HepG2 (cell line): Measurements from ENCODE around the gene ADAMTSL4. TPM values are rescaled to one million over a fixed set of nuclear protein-coding genes. Genes with fewer than 3 reads are reported as not detected.

Source experiments
- AGO2 ChIP-seq: fragments of 200-400 bp; formaldehyde crosslinking; optimal IDR thresholded peaks from 2 replicates; pipeline ENCODE3; 2017; ENCODE audit warnings: mild to moderate bottlenecking, low read depth, low read length, moderate library complexity
- ATF7 ChIP-seq, 2 experiments: fragments of 450-650 bp in 1 of 2; sonication (generic) in 1 of 2; formaldehyde crosslinking in 1 of 2; IDR thresholded peaks; 2 replicates each; pipeline versions ENCODE4 v1.4.0 to v1.6.1; 2016 to 2020; ENCODE audit warnings: antibody characterized with exemption in 1 of 2, mild to moderate bottlenecking in 1 of 2, missing genetic modification reagents in 1 of 2
- CREB1 ChIP-seq, 2 experiments: fragments of 450-650 bp in 1 of 2; IDR thresholded peaks; 2 replicates each; pipeline ENCODE4 v1.6.1; 2016 to 2017; ENCODE audit warnings: control low read depth in 1 of 2, mild to moderate bottlenecking in 1 of 2, missing compliant biosample characterization in 1 of 2, missing genetic modification characterization in 1 of 2
- HDAC1 ChIP-seq: sonication (generic); formaldehyde crosslinking; IDR thresholded peaks from 2 replicates; pipeline ENCODE4 v1.5.1; 2020; ENCODE audit warnings: mild to moderate bottlenecking, missing genetic modification reagents
- HNF4A ChIP-seq: sonication (generic); formaldehyde crosslinking; IDR thresholded peaks from 2 replicates; pipeline ENCODE4 v1.4.0; 2020; ENCODE audit warnings: missing genetic modification reagents
- KDM1A ChIP-seq: IDR thresholded peaks from 2 replicates; pipeline ENCODE4 v1.6.1; 2016; ENCODE audit warnings: missing compliant biosample characterization
- KLF11 ChIP-seq: IDR thresholded peaks from 2 replicates; pipeline ENCODE4 v1.6.1; 2016; ENCODE audit warnings: missing compliant biosample characterization
- SRSF1 ChIP-seq: fragments of 200-400 bp; formaldehyde crosslinking; optimal IDR thresholded peaks from 2 replicates; pipeline ENCODE3; 2017; ENCODE audit warnings: mild to moderate bottlenecking, low read depth, low read length, moderate library complexity
- SRSF4 ChIP-seq: fragments of 200-400 bp; formaldehyde crosslinking; IDR thresholded peaks from one replicate; pipeline ENCODE4 v1.6.1; 2018; ENCODE audit warnings: mild to moderate bottlenecking, low read depth, low read length, moderate library complexity; ENCODE audit not compliant: poor library complexity, severe bottlenecking
- STAT5B ChIP-seq: sonication (generic); formaldehyde crosslinking; IDR thresholded peaks from 2 replicates; pipeline ENCODE4 v1.4.0; 2020; ENCODE audit warnings: missing genetic modification reagents
- ZNF460 ChIP-seq: sonication (generic); formaldehyde crosslinking; IDR thresholded peaks from 2 replicates; pipeline ENCODE4 v1.5.1; 2020; ENCODE audit warnings: missing genetic modification reagents, mild to moderate bottlenecking, borderline replicate concordance
- ZNF607 ChIP-seq: sonication (generic); formaldehyde crosslinking; IDR thresholded peaks from 2 replicates; pipeline ENCODE4 v1.5.1; 2020; ENCODE audit warnings: missing genetic modification reagents, mild to moderate bottlenecking, borderline replicate concordance
- ZNF775 ChIP-seq: sonication (generic); formaldehyde crosslinking; IDR thresholded peaks from 2 replicates; pipeline ENCODE4 v1.4.0; 2020; ENCODE audit warnings: missing genetic modification reagents, mild to moderate bottlenecking, moderate library complexity, borderline replicate concordance
- polyA plus RNA-seq, 8 experiments: library from polyadenylated mRNA; depleted of rRNA in 3 of 8; stranded (reverse) in 7 of 8; unstranded in 1 of 8; fragments of >200 nt; fragmentation: Illumina TruSeq in 4 of 8; extraction: Trizol in 4 of 8; gene quantifications; 2 replicates each; pipeline versions ENCODE4 v1.2.1 to v1.2.3, GENCODE V29; 2011 to 2016; ENCODE audit warnings: low read depth in 4 of 8, missing spikeins in 1 of 8, mixed read lengths in 1 of 8; ENCODE audit not compliant: insufficient read depth in 1 of 8
- total RNA-seq, 5 experiments: library from RNA; depleted of rRNA; stranded (reverse); fragments of >200 nt; fragmentation: Illumina TruSeq; extraction: Trizol; gene quantifications; 2 replicates each; pipeline ENCODE4 v1.2.3, GENCODE V29; 2016; ENCODE audit warnings: low read depth in 1 of 5
- TF ChIP-seq, protein P1 (sequence below): IDR thresholded peaks from 2 replicates; pipeline ENCODE4 v1.6.1; 2012; ENCODE audit warnings: low read depth, low read length, improper control_type of control experiment
- TF ChIP-seq, protein P2 (sequence below): sonication (generic); formaldehyde crosslinking; IDR thresholded peaks from 2 replicates; pipeline ENCODE4 v1.5.0; 2020; ENCODE audit warnings: mild to moderate bottlenecking, missing genetic modification reagents, borderline replicate concordance
- TF ChIP-seq, protein P3 (sequence below): fragments of 450-650 bp; IDR thresholded peaks from 2 replicates; pipeline ENCODE4 v1.6.1; 2017; ENCODE audit warnings: mild to moderate bottlenecking

ADAMTSL4 gene
- total and polyA plus RNA-seq, 2 of the 13 experiments (the other 11 are each of a cell fraction or from before 2014, with no cell fraction given): 3.9 to 16.4 TPM

DNA sequence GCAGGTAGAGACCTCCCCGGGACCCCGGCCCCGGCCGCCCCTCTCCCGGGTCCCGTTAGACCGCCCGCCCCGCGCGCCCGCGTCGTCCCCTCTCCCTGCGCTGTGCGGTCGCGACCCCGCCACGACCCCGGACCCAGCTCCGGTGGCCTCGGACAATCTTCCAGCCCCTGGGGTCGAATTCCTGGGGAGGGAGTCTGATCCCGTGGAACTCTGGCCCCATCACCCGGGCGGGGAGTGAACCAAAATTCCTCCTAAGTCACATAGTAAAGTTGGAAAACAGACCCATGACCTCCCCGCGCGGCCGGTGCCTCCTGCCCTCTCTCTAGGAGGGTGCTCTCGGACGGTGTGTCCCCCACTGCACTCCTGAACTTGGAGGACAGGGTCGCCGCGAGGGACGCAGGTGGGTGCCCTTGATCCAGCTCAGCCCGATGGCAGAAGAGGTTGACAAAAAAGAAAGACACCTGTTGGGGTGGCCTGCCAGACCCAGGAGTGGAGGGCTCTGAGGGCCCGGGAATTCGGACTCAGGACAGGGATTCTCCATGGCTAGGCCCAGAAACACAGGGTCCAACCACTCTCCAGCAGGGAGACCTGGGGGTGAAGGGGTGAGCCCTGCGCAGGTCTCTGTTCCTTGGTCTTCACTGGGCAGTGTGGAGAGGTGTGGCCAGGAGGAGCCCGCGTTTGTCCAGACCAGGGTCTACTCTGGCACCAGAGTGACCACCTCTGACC is 451 bp downstream of the ADAMTSL4 start (continued):
- TF ChIP-seq AGO2: peak; percentile 83
- TF ChIP-seq ZNF775 (CRISPR knock-in tag): no peak
- TF ChIP-seq HNF4A (CRISPR knock-in tag): peak; percentile 35
- no peak for TF ChIP-seq ATF7 (IDR thresholded peaks at IDR 0.05)
- 0 out of 2 replicates have a peak, but pooled peaks have one; percentile 20 for TF ChIP-seq ATF7 (CRISPR knock-in tag; IDR thresholded peaks at IDR 0.05)
- TF ChIP-seq KLF11 (CRISPR knock-in tag): no peak
- TF ChIP-seq KDM1A: no peak
- TF ChIP-seq ZNF607 (CRISPR knock-in tag): no peak
- TF ChIP-seq SRSF1: peak; percentile 17
- TF ChIP-seq HDAC1 (CRISPR knock-in tag): peak; percentile 44
- TF ChIP-seq CREB1 (IDR thresholded peaks at IDR 0.05): no peak
- TF ChIP-seq CREB1 (CRISPR knock-in tag; IDR thresholded peaks at IDR 0.05): no peak
- TF ChIP-seq, protein P1, sequence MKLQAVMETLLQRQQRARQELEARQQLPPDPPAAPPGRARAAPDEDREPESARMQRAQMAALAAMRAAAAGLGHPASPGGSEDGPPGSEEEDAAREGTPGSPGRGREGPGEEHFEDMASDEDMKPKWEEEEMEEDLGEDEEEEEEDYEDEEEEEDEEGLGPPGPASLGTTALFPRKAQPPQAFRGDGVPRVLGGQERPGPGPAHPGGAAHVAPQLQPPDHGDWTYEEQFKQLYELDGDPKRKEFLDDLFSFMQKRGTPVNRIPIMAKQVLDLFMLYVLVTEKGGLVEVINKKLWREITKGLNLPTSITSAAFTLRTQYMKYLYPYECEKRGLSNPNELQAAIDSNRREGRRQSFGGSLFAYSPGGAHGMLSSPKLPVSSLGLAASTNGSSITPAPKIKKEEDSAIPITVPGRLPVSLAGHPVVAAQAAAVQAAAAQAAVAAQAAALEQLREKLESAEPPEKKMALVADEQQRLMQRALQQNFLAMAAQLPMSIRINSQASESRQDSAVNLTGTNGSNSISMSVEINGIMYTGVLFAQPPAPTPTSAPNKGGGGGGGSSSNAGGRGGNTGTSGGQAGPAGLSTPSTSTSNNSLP: no peak
- TF ChIP-seq ZNF460 (CRISPR knock-in tag): no peak
- no peak for TF ChIP-seq SRSF4
- TF ChIP-seq, protein P2, sequence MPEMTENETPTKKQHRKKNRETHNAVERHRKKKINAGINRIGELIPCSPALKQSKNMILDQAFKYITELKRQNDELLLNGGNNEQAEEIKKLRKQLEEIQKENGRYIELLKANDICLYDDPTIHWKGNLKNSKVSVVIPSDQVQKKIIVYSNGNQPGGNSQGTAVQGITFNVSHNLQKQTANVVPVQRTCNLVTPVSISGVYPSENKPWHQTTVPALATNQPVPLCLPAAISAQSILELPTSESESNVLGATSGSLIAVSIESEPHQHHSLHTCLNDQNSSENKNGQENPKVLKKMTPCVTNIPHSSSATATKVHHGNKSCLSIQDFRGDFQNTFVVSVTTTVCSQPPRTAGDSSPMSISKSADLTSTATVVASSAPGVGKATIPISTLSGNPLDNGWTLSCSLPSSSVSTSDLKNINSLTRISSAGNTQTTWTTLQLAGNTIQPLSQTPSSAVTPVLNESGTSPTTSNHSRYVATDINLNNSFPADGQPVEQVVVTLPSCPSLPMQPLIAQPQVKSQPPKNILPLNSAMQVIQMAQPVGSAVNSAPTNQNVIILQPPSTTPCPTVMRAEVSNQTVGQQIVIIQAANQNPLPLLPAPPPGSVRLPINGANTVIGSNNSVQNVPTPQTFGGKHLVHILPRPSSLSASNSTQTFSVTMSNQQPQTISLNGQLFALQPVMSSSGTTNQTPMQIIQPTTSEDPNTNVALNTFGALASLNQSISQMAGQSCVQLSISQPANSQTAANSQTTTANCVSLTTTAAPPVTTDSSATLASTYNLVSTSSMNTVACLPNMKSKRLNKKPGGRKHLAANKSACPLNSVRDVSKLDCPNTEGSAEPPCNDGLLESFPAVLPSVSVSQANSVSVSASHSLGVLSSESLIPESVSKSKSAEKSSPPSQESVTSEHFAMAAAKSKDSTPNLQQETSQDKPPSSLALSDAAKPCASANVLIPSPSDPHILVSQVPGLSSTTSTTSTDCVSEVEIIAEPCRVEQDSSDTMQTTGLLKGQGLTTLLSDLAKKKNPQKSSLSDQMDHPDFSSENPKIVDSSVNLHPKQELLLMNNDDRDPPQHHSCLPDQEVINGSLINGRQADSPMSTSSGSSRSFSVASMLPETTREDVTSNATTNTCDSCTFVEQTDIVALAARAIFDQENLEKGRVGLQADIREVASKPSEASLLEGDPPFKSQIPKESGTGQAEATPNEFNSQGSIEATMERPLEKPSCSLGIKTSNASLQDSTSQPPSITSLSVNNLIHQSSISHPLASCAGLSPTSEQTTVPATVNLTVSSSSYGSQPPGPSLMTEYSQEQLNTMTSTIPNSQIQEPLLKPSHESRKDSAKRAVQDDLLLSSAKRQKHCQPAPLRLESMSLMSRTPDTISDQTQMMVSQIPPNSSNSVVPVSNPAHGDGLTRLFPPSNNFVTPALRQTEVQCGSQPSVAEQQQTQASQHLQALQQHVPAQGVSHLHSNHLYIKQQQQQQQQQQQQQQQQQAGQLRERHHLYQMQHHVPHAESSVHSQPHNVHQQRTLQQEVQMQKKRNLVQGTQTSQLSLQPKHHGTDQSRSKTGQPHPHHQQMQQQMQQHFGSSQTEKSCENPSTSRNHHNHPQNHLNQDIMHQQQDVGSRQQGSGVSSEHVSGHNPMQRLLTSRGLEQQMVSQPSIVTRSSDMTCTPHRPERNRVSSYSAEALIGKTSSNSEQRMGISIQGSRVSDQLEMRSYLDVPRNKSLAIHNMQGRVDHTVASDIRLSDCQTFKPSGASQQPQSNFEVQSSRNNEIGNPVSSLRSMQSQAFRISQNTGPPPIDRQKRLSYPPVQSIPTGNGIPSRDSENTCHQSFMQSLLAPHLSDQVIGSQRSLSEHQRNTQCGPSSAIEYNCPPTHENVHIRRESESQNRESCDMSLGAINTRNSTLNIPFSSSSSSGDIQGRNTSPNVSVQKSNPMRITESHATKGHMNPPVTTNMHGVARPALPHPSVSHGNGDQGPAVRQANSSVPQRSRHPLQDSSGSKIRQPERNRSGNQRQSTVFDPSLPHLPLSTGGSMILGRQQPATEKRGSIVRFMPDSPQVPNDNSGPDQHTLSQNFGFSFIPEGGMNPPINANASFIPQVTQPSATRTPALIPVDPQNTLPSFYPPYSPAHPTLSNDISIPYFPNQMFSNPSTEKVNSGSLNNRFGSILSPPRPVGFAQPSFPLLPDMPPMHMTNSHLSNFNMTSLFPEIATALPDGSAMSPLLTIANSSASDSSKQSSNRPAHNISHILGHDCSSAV (CRISPR knock-in tag): no peak
- TF ChIP-seq, protein P3, sequence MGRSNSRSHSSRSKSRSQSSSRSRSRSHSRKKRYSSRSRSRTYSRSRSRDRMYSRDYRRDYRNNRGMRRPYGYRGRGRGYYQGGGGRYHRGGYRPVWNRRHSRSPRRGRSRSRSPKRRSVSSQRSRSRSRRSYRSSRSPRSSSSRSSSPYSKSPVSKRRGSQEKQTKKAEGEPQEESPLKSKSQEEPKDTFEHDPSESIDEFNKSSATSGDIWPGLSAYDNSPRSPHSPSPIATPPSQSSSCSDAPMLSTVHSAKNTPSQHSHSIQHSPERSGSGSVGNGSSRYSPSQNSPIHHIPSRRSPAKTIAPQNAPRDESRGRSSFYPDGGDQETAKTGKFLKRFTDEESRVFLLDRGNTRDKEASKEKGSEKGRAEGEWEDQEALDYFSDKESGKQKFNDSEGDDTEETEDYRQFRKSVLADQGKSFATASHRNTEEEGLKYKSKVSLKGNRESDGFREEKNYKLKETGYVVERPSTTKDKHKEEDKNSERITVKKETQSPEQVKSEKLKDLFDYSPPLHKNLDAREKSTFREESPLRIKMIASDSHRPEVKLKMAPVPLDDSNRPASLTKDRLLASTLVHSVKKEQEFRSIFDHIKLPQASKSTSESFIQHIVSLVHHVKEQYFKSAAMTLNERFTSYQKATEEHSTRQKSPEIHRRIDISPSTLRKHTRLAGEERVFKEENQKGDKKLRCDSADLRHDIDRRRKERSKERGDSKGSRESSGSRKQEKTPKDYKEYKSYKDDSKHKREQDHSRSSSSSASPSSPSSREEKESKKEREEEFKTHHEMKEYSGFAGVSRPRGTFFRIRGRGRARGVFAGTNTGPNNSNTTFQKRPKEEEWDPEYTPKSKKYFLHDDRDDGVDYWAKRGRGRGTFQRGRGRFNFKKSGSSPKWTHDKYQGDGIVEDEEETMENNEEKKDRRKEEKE: no peak
- TF ChIP-seq STAT5B (CRISPR knock-in tag): no peak
